ENCODE data around the gene HMG20A. TPM values are rescaled to one million over a fixed set of nuclear protein-coding genes. Genes with fewer than 3 reads are reported as not detected.

HMG20A gene
- total RNA-seq, 2 donors from 2014 or later = 15.9 to 51.4 TPM

GRCh38 chr15:77486542-77487468 is 66.1 kb downstream of the HMG20A start:
- 79% methylated on average over 7 of the region's 7 CpGs for WGBS
- H3K27ac ChIP-seq = no peak overlapping the region
- H3K36me3 ChIP-seq = no peaks in the 10 kb centered on the region
- no peaks in the 10 kb centered on the region for H3K4me1 ChIP-seq (replicated peaks)
- intact Hi-C loops (cut with DNase I) = no loop called here
- DNase-seq (ENCODE audit: low spot score) = no peak
- H3K4me3 ChIP-seq = no peak overlapping the region
- no peaks in the 10 kb centered on the region for H3K9me3 ChIP-seq
- no peaks in the 10 kb centered on the region for H3K27me3 ChIP-seq (replicated peaks; ENCODE audit: insufficient read depth)
- TF ChIP-seq POLR2A (IDR thresholded peaks at IDR 0.05) (no peak), POLR2AphosphoS5 (IDR thresholded peaks at IDR 0.05) (no peak), CTCF (IDR thresholded peaks at IDR 0.05) (no peak)

DNA sequence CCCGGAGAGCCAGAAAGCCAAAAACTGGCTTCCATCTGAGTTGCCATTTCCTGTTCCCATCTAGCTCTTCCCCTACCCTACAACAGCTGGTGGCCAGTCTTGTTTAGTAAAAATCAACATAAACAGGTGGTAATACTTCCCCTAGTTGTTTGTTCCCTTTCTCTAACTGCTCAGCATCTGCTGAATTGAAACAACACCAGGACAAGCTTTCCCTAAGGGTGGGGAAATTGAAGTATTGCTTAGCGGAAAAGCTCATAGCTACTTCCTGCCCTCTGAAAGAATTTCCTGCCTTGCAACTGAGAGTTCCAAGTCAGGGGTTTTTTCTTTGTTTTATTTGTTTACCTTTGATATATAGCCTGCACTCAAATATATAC is 66.8 kb downstream of the HMG20A start:
- H3K27me3 ChIP-seq (replicated peaks; ENCODE audit: insufficient read depth) = no peaks in the 10 kb centered on the region
- H3K4me3 ChIP-seq = no peak overlapping the region
- 84% methylated on average over 2 of the region's 2 CpGs for WGBS
- no peak for DNase-seq (ENCODE audit: low spot score)
- intact Hi-C loops (cut with DNase I) = no loop called here
- no peaks in the 10 kb centered on the region for H3K36me3 ChIP-seq
- no peaks in the 10 kb centered on the region for H3K4me1 ChIP-seq (replicated peaks)
- H3K27ac ChIP-seq = no peak overlapping the region
- H3K9me3 ChIP-seq = no peaks in the 10 kb centered on the region
- no peak for TF ChIP-seq POLR2A (IDR thresholded peaks at IDR 0.05)
- TF ChIP-seq CTCF (IDR thresholded peaks at IDR 0.05) = no peak
- no peak for TF ChIP-seq POLR2AphosphoS5 (IDR thresholded peaks at IDR 0.05)

- Histone ChIP-seq H3K27me3 (replicated peaks; ENCODE audit: insufficient read depth) (no peaks in the 10 kb centered on the region), H3K9me3 (no peaks in the 10 kb centered on the region), H3K4me1 (replicated peaks) (no peaks in the 10 kb centered on the region), H3K4me3 (no peak overlapping the region), H3K36me3 (no peaks in the 10 kb centered on the region), H3K27ac (no peak overlapping the region)
- intact Hi-C loops (cut with DNase I) = no loop called here
- no peak for DNase-seq (ENCODE audit: low spot score)
- TF ChIP-seq POLR2A (IDR thresholded peaks at IDR 0.05) = no peak
- no peak for TF ChIP-seq POLR2AphosphoS5 (IDR thresholded peaks at IDR 0.05)
- TF ChIP-seq CTCF (IDR thresholded peaks at IDR 0.05) = no peak
Measured at GRCh38 chr15:77487888-77488287, 67.2 kb downstream of the HMG20A start.

DNA sequence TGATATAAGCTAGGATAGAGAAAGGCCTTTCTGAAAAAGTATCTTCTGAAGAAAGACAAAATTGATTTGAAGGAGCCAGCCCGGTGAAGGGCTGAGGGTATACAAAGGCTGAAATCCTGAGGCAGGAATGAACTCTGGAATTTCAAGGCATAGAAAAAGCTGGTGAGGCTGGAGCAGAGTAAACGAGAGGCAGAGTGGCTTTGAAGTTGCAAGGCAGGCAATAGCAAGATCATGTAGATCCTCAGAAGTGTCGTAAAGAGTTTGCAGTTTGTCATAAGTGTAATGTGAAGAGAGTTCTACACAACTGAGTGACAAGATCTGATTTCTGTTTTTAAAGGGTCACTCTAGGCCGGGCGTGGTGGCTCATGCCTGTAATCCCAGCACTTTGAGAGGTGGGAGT is 69.0 kb downstream of the HMG20A start:
- H3K27me3 ChIP-seq (replicated peaks; ENCODE audit: insufficient read depth) = no peaks in the 10 kb centered on the region
- no peak overlapping the region for H3K4me3 ChIP-seq
- WGBS = 87% methylated on average over 5 of the region's 5 CpGs
- H3K36me3 ChIP-seq = no peaks in the 10 kb centered on the region
- no peaks in the 10 kb centered on the region for H3K9me3 ChIP-seq
- no peak for DNase-seq (ENCODE audit: low spot score)
- H3K4me1 ChIP-seq (replicated peaks) = no peaks in the 10 kb centered on the region
- H3K27ac ChIP-seq = no peak overlapping the region
- intact Hi-C loops (cut with DNase I) = no loop called here
- no peak for TF ChIP-seq CTCF (IDR thresholded peaks at IDR 0.05)

GRCh38 chr15:77493324-77493907 is 72.7 kb downstream of the HMG20A start:
- peaks cover 13% of the 10 kb centered on the region for H3K4me1 ChIP-seq (replicated peaks)
- H3K27ac ChIP-seq = no peak overlapping the region
- no peak overlapping the region for H3K4me3 ChIP-seq
- H3K9me3 ChIP-seq = no peaks in the 10 kb centered on the region
- no peaks in the 10 kb centered on the region for H3K36me3 ChIP-seq
- no peaks in the 10 kb centered on the region for H3K27me3 ChIP-seq (replicated peaks; ENCODE audit: insufficient read depth)
- no peak for DNase-seq (ENCODE audit: low spot score)
- intact Hi-C loops (cut with DNase I) = no loop called here
- TF ChIP-seq POLR2A (IDR thresholded peaks at IDR 0.05) (no peak), POLR2AphosphoS5 (IDR thresholded peaks at IDR 0.05) (no peak), CTCF (IDR thresholded peaks at IDR 0.05) (no peak)
- WGBS = 62% methylated on average over 3 of the region's 3 CpGs

Data from prostate gland (tissue), 2 donors.